Thymus (tissue), 11 donors: Measurements from ENCODE around the gene DDC. TPM values are rescaled to one million over a fixed set of nuclear protein-coding genes. Genes with fewer than 3 reads are reported as not detected.

Experiments
- DNase-seq, 9 donors: peaks; one replicate each; pipeline ENCODE4 v3.0.0-alpha.2; 2013; ENCODE audit warnings: low spot score in 9 of 9, low read depth in 6 of 9, missing footprints in 1 of 9
- H3K27ac ChIP-seq, 2 donors: one replicate each; pipeline ENCODE4 v1.5.1; 2013; ENCODE audit warnings: control low read depth in 1 of 2, low read depth in 1 of 2, low read length in 1 of 2, mild to moderate bottlenecking in 1 of 2, moderate library complexity in 1 of 2
- H3K27me3 ChIP-seq, 2 donors: one replicate each; pipeline ENCODE4 v1.5.1; 2013; ENCODE audit warnings: low read length in 1 of 2; ENCODE audit not compliant: control insufficient read depth in 2 of 2, insufficient read depth in 1 of 2
- H3K36me3 ChIP-seq, 2 donors: one replicate each; pipeline ENCODE4 v1.5.1; 2013; ENCODE audit warnings: low read length in 1 of 2, mild to moderate bottlenecking in 1 of 2, moderate library complexity in 1 of 2; ENCODE audit not compliant: control insufficient read depth in 2 of 2, insufficient read depth in 2 of 2
- H3K4me1 ChIP-seq, 2 donors: one replicate each; pipeline ENCODE4 v1.5.1; 2013; ENCODE audit warnings: low read length in 2 of 2; ENCODE audit not compliant: control insufficient read depth in 2 of 2, insufficient read depth in 2 of 2
- H3K4me3 ChIP-seq, 2 donors: one replicate each; pipeline ENCODE4 v1.5.1; 2013; ENCODE audit warnings: low read length in 2 of 2, control low read depth in 1 of 2, mild to moderate bottlenecking in 1 of 2
- H3K9me3 ChIP-seq, 2 donors: one replicate each; pipeline ENCODE4 v1.5.1; 2013; ENCODE audit warnings: low read length in 1 of 2, mild to moderate bottlenecking in 1 of 2; ENCODE audit not compliant: control insufficient read depth in 2 of 2, insufficient read depth in 1 of 2
- WGBS: extraction: QIAGEN DNeasy Blood & Tissue Kit; methylation state at CpG from one replicate; pipeline ENCODE4 v1.1.7; 2013; 5-methylcytosine and 5-hydroxymethylcytosine counted together
- polyA plus RNA-seq: library from polyadenylated mRNA; stranded (reverse); fragments of 200-250 nt; gene quantifications from one replicate; pipeline ENCODE4 v1.2.3, GENCODE V29; 2013
- total RNA-seq: library from RNA; stranded (reverse); fragments of 120-200 nt; gene quantifications from one replicate; pipeline ENCODE4 v1.2.4, GENCODE V29; 2013
- donor health status: healthy.

DDC gene
- total and polyA plus RNA-seq, 2 donors: 0.23 to 0.33 TPM

- Histone ChIP-seq H3K27ac (no peak overlapping the region), H3K27me3 (no peaks in the 10 kb centered on the region), H3K4me3 (no peak overlapping the region), H3K4me1 (no peaks in the 10 kb centered on the region), H3K9me3 (no peaks in the 10 kb centered on the region), H3K36me3 (no peaks in the 10 kb centered on the region)
- 87% methylated on average over 8 of the region's 8 CpGs for WGBS
- no peak for DNase-seq
Observed at GRCh38 chr7:50474382-50475160, 90.6 kb downstream of the DDC start.

DNA sequence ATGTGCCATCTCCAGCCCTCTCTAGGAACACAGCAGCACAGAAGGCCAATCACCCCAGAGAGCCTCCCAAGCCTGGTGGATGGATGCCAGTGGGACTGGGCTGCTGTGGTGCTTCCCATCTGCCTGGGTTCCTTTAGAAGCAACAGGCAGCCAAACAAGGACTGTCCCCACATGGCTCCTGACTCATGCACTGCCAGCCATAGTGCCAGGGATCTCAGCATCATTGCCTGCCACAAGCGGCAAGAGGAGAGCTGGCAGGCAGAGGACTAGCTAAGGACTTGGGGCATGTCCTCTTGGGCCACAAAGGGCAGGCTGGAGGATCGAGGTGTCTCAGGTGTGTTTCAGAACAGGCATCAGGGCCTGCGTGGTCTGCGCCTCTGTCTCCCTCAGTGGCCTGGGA is 91.7 kb downstream of the DDC start:
- WGBS: 97% methylated on average over 4 of the region's 4 CpGs
- Histone ChIP-seq H3K27ac (no peak overlapping the region), H3K9me3 (no peaks in the 10 kb centered on the region), H3K27me3 (no peaks in the 10 kb centered on the region), H3K4me1 (no peaks in the 10 kb centered on the region), H3K4me3 (no peak overlapping the region), H3K36me3 (no peaks in the 10 kb centered on the region)
- no peak for DNase-seq

DNA sequence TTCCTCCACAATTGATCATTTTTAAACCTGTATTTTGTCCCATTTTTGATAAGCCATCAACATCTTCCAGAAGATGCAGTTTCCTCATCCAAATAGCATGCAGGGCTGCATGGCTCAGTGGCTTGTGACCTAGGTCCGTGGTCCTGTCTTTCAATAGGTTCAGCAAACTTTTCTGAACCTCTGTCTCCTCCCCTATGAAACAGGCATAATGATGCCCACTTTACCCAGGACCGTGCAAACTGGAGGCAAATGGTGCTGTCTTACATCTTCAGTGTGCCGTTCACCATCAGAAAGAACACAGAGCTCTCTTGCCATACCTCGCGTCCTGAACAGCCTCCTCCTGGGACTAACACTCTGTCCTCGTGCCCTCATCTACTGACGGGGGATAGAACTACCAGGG is 92.8 kb downstream of the DDC start:
- H3K27me3 ChIP-seq: no peaks in the 10 kb centered on the region
- H3K9me3 ChIP-seq: no peaks in the 10 kb centered on the region
- 97% methylated on average over 7 of the region's 7 CpGs for WGBS
- H3K4me3 ChIP-seq: no peak overlapping the region
- peaks cover 4 to 10% of the 10 kb centered on the region in 2 donors for H3K4me1 ChIP-seq
- H3K36me3 ChIP-seq: no peaks in the 10 kb centered on the region
- no peak for DNase-seq
- H3K27ac ChIP-seq: no peak overlapping the region

DNA sequence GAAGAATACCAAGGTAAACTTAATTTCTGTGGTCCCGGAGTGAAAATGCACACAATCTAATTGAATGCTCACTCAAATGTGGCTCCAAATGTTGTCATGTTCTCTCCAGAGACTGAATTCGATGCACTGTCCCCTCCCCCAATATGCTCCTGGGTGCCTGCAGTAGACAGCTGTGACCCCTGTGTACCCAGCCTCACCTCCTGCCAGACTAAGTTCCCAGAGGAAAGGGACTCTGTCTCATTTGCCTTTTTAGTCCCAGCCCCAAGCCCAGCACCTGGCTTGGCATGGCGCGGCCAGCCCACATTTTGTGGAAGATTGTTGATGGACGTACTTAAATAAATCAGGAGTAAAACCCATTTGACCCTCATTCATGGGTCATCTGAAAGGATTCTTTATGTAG is 93.2 kb downstream of the DDC start:
- Histone ChIP-seq H3K36me3 (no peaks in the 10 kb centered on the region), H3K4me3 (no peak overlapping the region), H3K4me1 (peaks cover 4 to 11% of the 10 kb centered on the region in 2 donors), H3K27ac (no peak overlapping the region), H3K27me3 (no peaks in the 10 kb centered on the region), H3K9me3 (no peaks in the 10 kb centered on the region)
- DNase-seq: no peak
- 96% methylated on average over 5 of the region's 5 CpGs for whole genome bisulfite sequencing

DNA sequence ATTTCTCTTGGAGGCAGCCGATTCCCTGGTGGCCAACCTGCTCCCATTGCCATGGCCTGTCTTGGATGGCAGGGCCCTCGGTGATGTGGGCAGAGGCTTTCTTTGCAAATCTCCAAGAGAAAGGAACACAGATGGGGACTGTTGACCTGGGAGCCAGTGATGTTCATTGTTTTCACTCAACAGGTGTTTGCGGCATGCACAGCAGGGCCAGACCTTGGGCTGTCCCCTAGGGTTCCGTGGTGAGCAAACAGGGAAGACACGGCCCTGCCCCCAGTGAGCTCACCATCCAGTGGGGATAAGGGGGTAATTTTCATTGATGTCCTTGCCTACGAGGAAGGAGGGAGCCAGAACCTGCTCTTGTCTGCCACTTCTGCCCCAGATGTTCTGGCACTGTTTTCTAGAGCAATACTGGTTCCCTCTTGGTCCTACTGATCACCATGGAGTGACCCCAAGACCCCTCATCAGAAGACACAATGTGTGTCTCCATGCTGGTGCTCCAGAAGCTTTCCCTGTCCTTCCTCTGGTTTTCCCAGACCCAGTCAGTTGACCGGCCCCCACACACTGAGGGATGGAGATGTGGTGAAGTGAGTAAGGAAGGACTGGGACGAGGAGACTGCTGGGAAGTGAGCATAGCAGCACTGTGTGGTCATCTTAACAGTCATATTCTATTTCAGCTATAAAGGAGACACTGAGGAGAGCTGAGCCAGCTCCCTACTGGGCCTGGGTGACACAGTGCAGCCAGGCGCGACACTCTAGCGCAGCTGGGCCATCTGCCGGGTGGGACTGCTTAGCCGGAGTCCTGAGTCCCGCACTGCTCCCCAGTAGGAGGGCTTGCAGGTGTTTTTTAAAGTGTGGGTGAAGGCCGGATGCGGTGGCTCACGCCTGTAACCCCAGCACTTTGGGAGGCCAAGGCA is 94.7 kb downstream of the DDC start:
- Histone ChIP-seq H3K36me3 (no peaks in the 10 kb centered on the region), H3K4me3 (no peak overlapping the region), H3K27ac (no peak overlapping the region), H3K27me3 (no peaks in the 10 kb centered on the region), H3K9me3 (no peaks in the 10 kb centered on the region), H3K4me1 (peaks cover 4 to 11% of the 10 kb centered on the region in 2 donors)
- DNase-seq: no peak
- 95% methylated on average over 17 of the region's 17 CpGs for WGBS

- DNase-seq: no peak
- over 99% methylated on average over 4 of the region's 4 CpGs for WGBS
- Histone ChIP-seq H3K4me1 (peaks cover 4 to 11% of the 10 kb centered on the region in 2 donors), H3K9me3 (no peaks in the 10 kb centered on the region), H3K27me3 (no peaks in the 10 kb centered on the region), H3K4me3 (no peak overlapping the region), H3K27ac (no peak overlapping the region), H3K36me3 (no peaks in the 10 kb centered on the region)
Observed at GRCh38 chr7:50469181-50469580, 96.0 kb downstream of the DDC start.

DNA sequence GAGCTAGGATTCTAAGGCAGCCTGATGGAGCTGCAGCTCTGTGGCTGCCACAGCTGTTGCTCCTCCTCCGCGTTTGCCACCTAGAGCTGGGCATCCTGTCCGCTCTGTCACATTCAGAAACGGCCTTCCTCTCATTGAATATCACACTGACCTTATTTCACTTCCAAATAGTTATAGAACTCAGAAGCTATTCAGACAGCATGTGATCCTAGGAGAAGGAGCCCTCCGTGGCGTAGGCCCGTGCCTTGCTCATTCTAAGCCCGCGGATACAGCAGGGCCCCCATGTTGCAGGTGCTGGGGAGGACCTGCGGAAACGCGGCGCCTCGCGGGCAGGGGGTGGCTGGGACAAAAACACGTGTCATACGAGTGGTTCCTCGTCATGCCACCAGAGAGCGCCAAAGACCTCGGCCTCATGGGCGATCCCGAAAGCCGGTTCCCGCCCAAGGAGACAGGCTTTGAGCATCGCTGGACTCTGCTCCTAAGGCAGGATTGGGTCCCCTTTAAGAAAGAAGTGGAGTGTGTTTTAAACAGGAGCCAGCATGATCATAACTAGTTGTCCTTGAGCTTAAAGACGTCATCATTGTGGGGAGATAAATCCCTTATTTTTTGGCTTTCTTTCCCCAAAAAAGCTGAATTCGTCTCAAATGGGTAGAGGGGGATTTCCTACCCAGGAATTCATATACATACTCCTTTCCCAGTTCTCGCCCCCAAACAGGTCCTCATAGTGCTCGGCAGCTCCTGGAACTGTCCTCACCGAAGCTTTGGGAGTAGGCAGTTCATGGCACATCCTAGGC is 97.2 kb downstream of the DDC start:
- Histone ChIP-seq H3K27me3 (no peaks in the 10 kb centered on the region), H3K4me1 (peaks cover 4 to 11% of the 10 kb centered on the region in 2 donors), H3K36me3 (no peaks in the 10 kb centered on the region), H3K9me3 (no peaks in the 10 kb centered on the region), H3K4me3 (no peak overlapping the region), H3K27ac (no peak overlapping the region)
- DNase-seq: peak; percentile 62 to 89 (median 76)
- WGBS: 19% methylated on average over 30 of the region's 30 CpGs

DNA sequence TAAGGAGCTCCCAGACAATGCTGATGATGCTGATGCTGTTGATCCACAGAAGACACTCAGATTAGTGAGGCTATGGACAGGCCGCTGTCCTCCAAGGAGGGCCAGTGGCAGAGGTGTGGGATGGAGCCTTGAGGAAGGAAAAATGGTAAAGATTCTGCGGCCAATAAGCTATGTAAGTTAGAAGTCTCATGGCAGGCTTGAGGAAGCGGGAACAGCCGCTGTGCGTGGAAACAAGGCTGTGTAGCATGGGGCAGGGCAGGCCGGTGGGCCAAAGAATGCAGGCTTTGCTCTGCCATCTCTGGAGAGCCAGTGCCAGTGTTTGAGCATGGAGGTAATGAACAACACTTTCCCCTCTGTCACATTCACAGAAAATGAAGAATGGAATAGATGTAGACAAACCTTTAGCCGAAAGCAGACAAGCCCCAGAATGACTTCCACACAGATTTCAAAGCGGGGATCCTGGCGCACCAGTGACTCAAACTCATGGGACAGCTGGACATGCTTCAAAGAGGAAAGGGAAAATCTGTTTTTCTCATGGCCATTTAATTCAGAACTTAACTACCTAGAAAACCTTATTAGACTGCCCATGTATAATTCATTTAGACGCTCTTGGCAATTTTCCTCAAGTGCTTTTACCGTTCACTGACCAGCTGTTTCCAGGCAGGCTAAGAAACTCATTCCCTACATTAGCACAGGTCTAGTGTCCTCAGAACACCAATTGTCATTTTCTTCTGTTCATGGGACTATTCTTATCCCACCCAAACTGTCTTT is 98.2 kb downstream of the DDC start:
- no peak for DNase-seq

More for the DNA sequence above, 98.2 kb downstream of the DDC start:
- Histone ChIP-seq H3K27ac (no peak overlapping the region), H3K27me3 (no peaks in the 10 kb centered on the region), H3K9me3 (no peaks in the 10 kb centered on the region), H3K4me1 (peaks cover 4 to 11% of the 10 kb centered on the region in 2 donors), H3K36me3 (no peaks in the 10 kb centered on the region), H3K4me3 (no peak overlapping the region)
- 98% methylated on average over 11 of the region's 11 CpGs for WGBS
